K562 (cell line): ENCODE results near the gene STK16. TPM values are rescaled to one million over a fixed set of nuclear protein-coding genes. Genes with fewer than 3 reads are reported as not detected.

Source experiments
- CBX5 ChIP-seq: IDR thresholded peaks from 2 replicates; pipeline ENCODE4 v1.6.1; 2014; ENCODE audit warnings: low read depth, borderline replicate concordance
- CREM ChIP-seq: IDR thresholded peaks from 2 replicates; pipeline ENCODE4 v1.6.1; 2014; ENCODE audit warnings: antibody characterized with exemption, low read depth
- ETV1 ChIP-seq: fragments of 450-650 bp; conservative IDR thresholded peaks from 2 replicates; pipeline ENCODE4 v1.6.1; 2016; ENCODE audit warnings: missing genetic modification characterization, control low read depth, low read depth, missing compliant biosample characterization
- GABPB1 ChIP-seq: sonication (generic); formaldehyde crosslinking; IDR thresholded peaks from 2 replicates; pipeline ENCODE4 v1.8.0; 2022; ENCODE audit warnings: mild to moderate bottlenecking, missing genetic modification reagents
- NBN ChIP-seq: fragments of 450-650 bp; IDR thresholded peaks from 2 replicates; pipeline ENCODE4 v1.6.1; 2016; ENCODE audit warnings: low read depth, mild to moderate bottlenecking
- NCOA1 ChIP-seq: fragments of 450-650 bp; IDR thresholded peaks from 2 replicates; pipeline ENCODE4 v1.6.1; 2016; ENCODE audit warnings: low read depth
- NCOA2 ChIP-seq, 2 experiments: fragments of 450-650 bp; IDR thresholded peaks; 2 replicates each; pipeline ENCODE4 v1.6.1; 2018; ENCODE audit warnings: mild to moderate bottlenecking in 2 of 2, moderate library complexity in 1 of 2; ENCODE audit not compliant: partially characterized antibody in 2 of 2
- NR3C1 ChIP-seq: sonication (generic); formaldehyde crosslinking; IDR thresholded peaks from 2 replicates; pipeline ENCODE4 v1.8.1; 2022; ENCODE audit warnings: missing genetic modification reagents
- SIN3A ChIP-seq, 2 experiments: fragments of 150-350 bp in 1 of 2; IDR thresholded peaks; 2 replicates each; pipeline ENCODE4 v1.6.1; 2011 to 2016; ENCODE audit warnings: borderline replicate concordance in 2 of 2, low read depth in 2 of 2, low read length in 2 of 2, mild to moderate bottlenecking in 2 of 2, moderate library complexity in 2 of 2; ENCODE audit not compliant: control insufficient read depth in 1 of 2
- TAF15 ChIP-seq: fragments of 200-400 bp; formaldehyde crosslinking; IDR thresholded peaks from 2 replicates; pipeline ENCODE4 v1.6.1; 2017; ENCODE audit warnings: mild to moderate bottlenecking, low read depth, low read length, moderate library complexity
- TAF7 ChIP-seq: fragments of 450-650 bp; IDR thresholded peaks from 2 replicates; pipeline ENCODE4 v1.6.1; 2016; ENCODE audit warnings: missing genetic modification characterization, missing compliant biosample characterization
- TEAD1 ChIP-seq, 2 experiments: fragments of 450-650 bp in 1 of 2; sonication (generic) in 1 of 2; formaldehyde crosslinking; IDR thresholded peaks; 2 replicates each; pipeline versions ENCODE4 v1.4.0 to v1.8.0; 2020 to 2022; ENCODE audit warnings: mild to moderate bottlenecking in 2 of 2, missing genetic modification reagents in 1 of 2
- TEAD4 ChIP-seq, 2 experiments: sonication (generic) in 1 of 2; formaldehyde crosslinking in 1 of 2; IDR thresholded peaks; 2 replicates each; pipeline versions ENCODE4 v1.6.1 to v1.8.0; 2012 to 2022; ENCODE audit warnings: borderline replicate concordance in 1 of 2, inconsistent platforms in 1 of 2, low read length in 1 of 2, mild to moderate bottlenecking in 1 of 2, missing genetic modification reagents in 1 of 2
- TFAP4 ChIP-seq: sonication (generic); formaldehyde crosslinking; IDR thresholded peaks from 2 replicates; pipeline ENCODE4 v1.8.0; 2022; ENCODE audit warnings: missing genetic modification reagents, mild to moderate bottlenecking, moderate library complexity, borderline replicate concordance
- YY1 ChIP-seq, 3 experiments: IDR thresholded peaks; 2 replicates each; pipeline ENCODE4 v1.6.1; 2011; ENCODE audit warnings: low read length in 2 of 3, mild to moderate bottlenecking in 2 of 3, moderate library complexity in 2 of 3, borderline replicate concordance in 1 of 3, control low read depth in 1 of 3, low read depth in 1 of 3; ENCODE audit not compliant: insufficient read depth in 3 of 3, insufficient replicate concordance in 2 of 3, control insufficient read depth in 1 of 3, insufficient read length in 1 of 3; ENCODE audit errors: extremely low read depth in 1 of 3
- ZBTB33 ChIP-seq: sonication (generic); formaldehyde crosslinking; IDR thresholded peaks from 2 replicates; pipeline ENCODE4 v1.8.1; 2023; ENCODE audit warnings: mild to moderate bottlenecking, missing genetic modification reagents
- ZBTB9 ChIP-seq: fragments of 450-650 bp; formaldehyde crosslinking; IDR thresholded peaks from 2 replicates; pipeline ENCODE4 v1.4.0; 2020; ENCODE audit warnings: mild to moderate bottlenecking, moderate library complexity
- polyA plus RNA-seq, 8 experiments: library from polyadenylated mRNA; depleted of rRNA in 4 of 8; stranded (reverse) in 5 of 8; unstranded in 3 of 8; fragments of >200 nt; fragmentation: Nextera tagmentation in 2 of 8; fragmentation: Illumina TruSeq in 1 of 8; extraction: Ambion mirVana in 2 of 8; extraction: Trizol in 1 of 8; gene quantifications; 2 replicates each; pipeline versions ENCODE4 v1.2.1 to v1.2.3, GENCODE V29; 2011 to 2014; ENCODE audit warnings: inconsistent platforms in 1 of 8, missing spikeins in 1 of 8
- total RNA-seq, 7 experiments: library from RNA; depleted of rRNA in 6 of 7; stranded (reverse); fragments of >200 nt in 6 of 7; fragmentation: Illumina TruSeq in 2 of 7; extraction: Trizol in 2 of 7; gene quantifications; 2 replicates each; pipeline versions ENCODE4 v1.2.1 to v1.2.3, GENCODE V29; 2011 to 2021; ENCODE audit warnings: low replicate concordance in 1 of 7

Gene STK16
- total and polyA plus RNA-seq, 9 of the 15 experiments (the other 6 are each of a cell fraction or from before 2014, with no cell fraction given): 5.4 to 36.2 (median 17.8) TPM

GRCh38 chr2:219298759-219299371 lies 53.6 kb downstream of the STK16 start (continued):
- TF ChIP-seq TFAP4 (CRISPR knock-in tag) (peak; percentile 39; the same call in 1 of the 2 replicates), GABPB1 (CRISPR knock-in tag) (no peak), ZBTB9 (CRISPR knock-in tag) (no peak), ETV1 (tag) (no peak), CREM (peak; percentile 36; the same call in 1 of the 2 replicates), NR3C1 (CRISPR knock-in tag) (no peak), ZBTB33 (CRISPR knock-in tag) (no peak), NCOA2 (IDR thresholded peaks at IDR 0.05; ENCODE audit: partially characterized antibody in 2 of 2) (no peak), TAF7 (tag) (no peak), YY1 (IDR thresholded peaks at IDR 0.05; ENCODE audit: borderline replicate concordance in 1 of 3, control insufficient read depth in 1 of 3, extremely low read depth in 1 of 3, insufficient read depth in 3 of 3, insufficient read length in 1 of 3, insufficient replicate concordance in 2 of 3, low read depth in 1 of 3, low read length in 2 of 3) (peak in 1 of 3 experiments; percentile 30), NBN (no peak), NCOA1 (no peak), CBX5 (no peak), TAF15 (no peak), TEAD4 (IDR thresholded peaks at IDR 0.05; ENCODE audit: low read length) (no peak), TEAD4 (CRISPR knock-in tag; IDR thresholded peaks at IDR 0.05; ENCODE audit: borderline replicate concordance) (no peak), SIN3A (IDR thresholded peaks at IDR 0.05; ENCODE audit: borderline replicate concordance in 2 of 2, control insufficient read depth in 1 of 2, low read depth in 2 of 2, low read length in 2 of 2) (no peak), TEAD1 (CRISPR knock-in tag; IDR thresholded peaks at IDR 0.05) (no peak)
